Renal cortex interstitium (tissue), 15 donors: Measurements from ENCODE around the gene ZNF282. TPM values are rescaled to one million over a fixed set of nuclear protein-coding genes. Genes with fewer than 3 reads are reported as not detected.
A peak's percentile ranks its signal among the peaks of the same experiment; 100 is the strongest.

ENCODE experiments used
- DNase-seq, 11 donors: peaks; one replicate each; pipeline ENCODE4 v3.0.0-alpha.2; 2013; ENCODE audit warnings: low read depth in 9 of 11, low spot score in 4 of 11; ENCODE audit errors: extremely low read depth in 1 of 11
- long read RNA-seq, 16 experiments: transcript quantifications; one replicate each; lab custom pipeline, GENCODE V29; 2026
- polyA plus RNA-seq, 3 donors: library from polyadenylated mRNA; unstranded; fragments of 120-200 nt; gene quantifications; one replicate each; pipeline ENCODE4 v1.2.1, GENCODE V29; 2013; ENCODE audit not compliant: insufficient read length in 3 of 3

The ZNF282 gene
- 10 to 100 TPM; 23.4 to 28.9 (median 27.2) TPM for polyA plus RNA-seq
- long read RNA-seq, donor 1, transcript ZNF282-204 (8 exons, 3,722 nt) = major isoform, 5 of 12 reads
- long read RNA-seq, donor 1, partial matches to known transcripts = 6 of 12 reads
- long read RNA-seq, donor 1, other reads (novel, unspliced or antisense) = 0 of 12 reads
- long read RNA-seq, donor 2, partial matches to known transcripts = 0 of 3 reads
- long read RNA-seq, donor 2, other reads (novel, unspliced or antisense) = 0 of 3 reads
- long read RNA-seq, donor 3, partial matches to known transcripts = 0 of 5 reads
- long read RNA-seq, donor 3, other reads (novel, unspliced or antisense) = 0 of 5 reads
- long read RNA-seq, donor 4, partial matches to known transcripts = 0 of 1 reads
- long read RNA-seq, donor 4, other reads (novel, unspliced or antisense) = 0 of 1 reads
- long read RNA-seq, donor 5 = 0 reads
- long read RNA-seq, donor 6, partial matches to known transcripts = 0 of 2 reads
- long read RNA-seq, donor 6, other reads (novel, unspliced or antisense) = 0 of 2 reads
- long read RNA-seq, donor 7, transcript ZNF282-204 (8 exons, 3,722 nt) = major isoform, 9 of 17 reads
- long read RNA-seq, donor 7, partial matches to known transcripts = 7 of 17 reads
- long read RNA-seq, donor 7, other reads (novel, unspliced or antisense) = 0 of 17 reads
- long read RNA-seq, donor 8 = 0 reads
- long read RNA-seq, donor 9, partial matches to known transcripts = 0 of 4 reads
- long read RNA-seq, donor 9, other reads (novel, unspliced or antisense) = 0 of 4 reads
- long read RNA-seq, donor 10, partial matches to known transcripts = 0 of 4 reads
- long read RNA-seq, donor 10, other reads (novel, unspliced or antisense) = 0 of 4 reads
- long read RNA-seq, donor 11, partial matches to known transcripts = 0 of 2 reads
- long read RNA-seq, donor 11, other reads (novel, unspliced or antisense) = 0 of 2 reads
- long read RNA-seq, donor 12, partial matches to known transcripts = 0 of 4 reads
- long read RNA-seq, donor 12, other reads (novel, unspliced or antisense) = 0 of 4 reads
- long read RNA-seq, donor 13 = 0 reads
- long read RNA-seq, donor 14, transcript ZNF282-204 (8 exons, 3,722 nt) = major isoform, 6 of 7 reads
- long read RNA-seq, donor 14, partial matches to known transcripts = 0 of 7 reads
- long read RNA-seq, donor 14, other reads (novel, unspliced or antisense) = 0 of 7 reads
- long read RNA-seq, donor 15, partial matches to known transcripts = 0 of 3 reads
- long read RNA-seq, donor 15, other reads (novel, unspliced or antisense) = 0 of 3 reads
- long read RNA-seq, donor 16, transcript ZNF282-204 (8 exons, 3,722 nt) = major isoform, 10 of 19 reads
- long read RNA-seq, donor 16, partial matches to known transcripts = 5 of 19 reads
- long read RNA-seq, donor 16, other reads (novel, unspliced or antisense) = 0 of 19 reads

DNA sequence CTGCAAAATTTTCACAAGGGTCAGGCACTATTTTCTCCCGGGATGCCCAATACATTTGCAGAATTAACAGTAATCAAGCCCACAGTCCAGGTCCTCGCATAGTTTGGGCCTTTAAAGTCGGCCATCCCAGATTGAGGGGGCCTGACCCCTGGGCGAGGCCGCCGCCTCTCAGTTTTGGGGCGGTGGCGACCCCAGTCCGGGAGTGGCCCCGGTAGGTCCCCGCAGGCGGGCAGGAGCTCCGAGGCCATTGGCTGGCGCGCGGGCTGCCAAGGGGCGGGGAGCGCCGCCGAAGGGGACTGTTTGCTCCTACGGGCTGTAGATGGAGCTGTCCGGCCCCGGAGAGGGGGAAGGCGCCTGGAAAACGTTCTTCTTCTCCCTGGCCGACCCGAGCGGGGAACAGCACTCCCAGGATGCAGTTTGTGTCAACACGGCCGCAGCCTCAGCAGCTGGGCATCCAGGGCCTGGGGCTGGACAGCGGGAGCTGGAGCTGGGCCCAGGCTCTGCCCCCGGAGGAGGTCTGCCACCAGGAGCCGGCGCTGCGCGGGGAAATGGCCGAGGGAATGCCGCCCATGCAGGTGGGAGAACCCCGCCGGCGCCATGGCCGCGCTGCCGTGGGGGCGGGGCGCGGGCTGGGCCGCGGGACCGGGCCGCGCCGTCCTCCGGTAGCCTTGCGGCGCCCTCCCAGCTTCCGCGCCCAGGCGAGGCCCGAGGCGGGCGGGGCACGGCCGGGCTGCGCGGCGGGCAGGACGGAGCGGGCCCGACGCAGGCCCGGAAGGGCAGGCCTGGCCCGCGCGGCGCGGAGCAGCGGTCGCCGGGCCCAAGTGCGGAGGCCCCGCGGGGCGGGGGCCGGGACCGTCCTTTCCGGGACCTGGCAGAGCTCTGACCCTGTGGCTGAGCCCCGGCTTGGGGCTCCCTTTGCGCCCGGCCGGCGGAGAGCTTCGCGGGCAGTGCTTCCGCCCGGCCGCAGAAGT, at the start of gene ZNF282:
Gene ZNF282, plus strand, starts transcription at position 367 of the 971 bp plus-strand sequence. Its CDS starts 44 bp downstream, at position 411.
- peak; percentile 67 to 89 (median 82) for DNase-seq

GRCh38 chr7:149147072-149147751, 48.1 kb upstream of the ZNF282 start, which contains the start of gene ZNF398:
Gene ZNF398 (plus strand): TSS chr7:149147453. CDS start chr7:149147743, 290 bp downstream.
- DNase-seq = peak in 8 of 11 donors; percentile 57 to 82 (median 74)

- peak in 2 of 11 donors; percentile 35 to 36 for DNase-seq
Observed at GRCh38 chr7:149147752-149148653, 47.3 kb upstream of the ZNF282 start.

DNA sequence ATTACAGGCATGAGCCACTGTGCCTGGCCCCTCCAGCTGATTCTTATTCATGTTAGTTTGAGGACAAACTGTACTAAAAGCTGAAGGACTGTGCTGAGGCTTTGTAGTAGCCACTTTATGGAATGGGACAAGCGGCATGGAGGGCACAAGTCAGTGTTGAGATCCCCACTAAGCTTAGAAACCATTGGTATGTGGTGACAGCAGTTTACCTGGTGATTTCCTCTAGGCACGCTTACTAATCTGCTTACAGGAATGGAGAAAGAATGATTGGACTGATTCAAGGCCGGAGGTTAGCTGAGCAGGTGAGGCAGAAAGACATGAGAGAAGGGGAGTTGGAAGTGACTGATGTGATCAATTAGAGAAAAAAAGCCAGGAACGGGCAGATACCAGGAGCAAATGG, 44.4 kb upstream of the ZNF282 start:
- DNase-seq = no peak

DNA sequence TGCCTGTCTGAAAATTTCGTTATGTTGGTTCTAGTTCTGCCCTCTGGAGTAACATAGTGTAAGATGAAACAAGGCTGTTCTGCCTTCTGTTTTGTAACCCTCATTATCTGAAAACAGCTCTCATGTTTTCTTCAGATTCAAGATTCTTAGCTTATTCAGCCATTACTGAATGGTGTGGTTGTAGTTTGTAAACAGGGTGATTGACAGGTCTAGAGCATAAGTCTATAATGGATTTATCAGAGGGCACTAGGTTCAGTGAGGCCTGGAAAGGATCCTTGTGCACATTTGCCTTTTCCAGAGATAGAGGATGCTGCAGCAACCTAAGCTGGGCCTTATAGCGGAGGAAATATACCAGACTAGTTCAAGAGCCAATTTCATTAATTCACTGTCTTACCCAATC, 42.0 kb upstream of the ZNF282 start:
- no peak for DNase-seq

GRCh38 chr7:149154056-149154455, 41.3 kb upstream of the ZNF282 start:
- DNase-seq = no peak

DNA sequence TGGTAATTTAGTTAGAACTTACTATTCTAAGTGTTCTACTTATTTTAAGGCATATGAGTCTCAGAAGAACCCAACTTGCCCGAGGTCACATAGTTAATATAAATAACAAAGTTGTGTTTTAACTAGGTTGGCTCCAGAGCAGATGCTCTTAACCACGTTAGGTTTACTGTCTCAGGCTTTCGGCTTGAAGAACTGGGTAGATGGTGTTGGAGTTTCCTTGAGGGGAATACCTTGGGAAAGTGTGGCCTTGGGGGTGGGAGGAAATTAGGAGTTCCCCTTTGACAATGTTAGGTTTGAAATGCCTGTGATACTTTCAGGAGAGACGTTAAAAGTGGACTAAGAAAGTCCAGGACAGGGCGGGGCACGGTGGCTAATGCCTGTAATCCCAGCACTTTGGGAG, 38.4 kb upstream of the ZNF282 start:
- no peak for DNase-seq

DNA sequence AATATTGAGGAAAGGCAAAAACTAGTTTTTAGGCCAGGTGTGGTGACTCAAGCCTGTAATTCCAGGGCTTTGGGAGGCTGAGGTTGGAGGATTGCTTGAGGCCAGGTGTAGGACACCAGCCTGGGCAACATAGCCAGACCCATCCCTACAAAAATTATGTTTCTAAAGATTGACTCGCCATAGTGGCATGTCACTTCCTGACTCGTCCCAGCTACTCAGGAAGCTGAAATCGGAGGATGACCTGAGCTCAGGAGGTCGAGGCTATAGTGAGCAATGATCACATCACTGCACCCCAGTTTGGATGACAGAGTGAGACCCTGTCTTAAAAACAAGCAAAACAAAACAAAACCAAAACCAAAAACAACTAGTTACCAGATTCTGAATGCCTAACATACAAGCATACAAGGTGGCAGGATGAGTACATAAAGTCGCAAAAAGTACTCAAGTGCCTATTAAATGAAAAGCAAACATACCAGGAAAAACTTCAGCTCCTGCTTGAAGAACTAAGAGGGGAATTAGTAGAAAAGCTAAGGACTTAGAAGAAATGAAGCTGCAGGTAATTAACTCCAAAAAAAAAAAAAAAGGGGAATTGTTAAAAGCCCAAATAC, 34.0 kb upstream of the ZNF282 start:
- no peak for DNase-seq

DNA sequence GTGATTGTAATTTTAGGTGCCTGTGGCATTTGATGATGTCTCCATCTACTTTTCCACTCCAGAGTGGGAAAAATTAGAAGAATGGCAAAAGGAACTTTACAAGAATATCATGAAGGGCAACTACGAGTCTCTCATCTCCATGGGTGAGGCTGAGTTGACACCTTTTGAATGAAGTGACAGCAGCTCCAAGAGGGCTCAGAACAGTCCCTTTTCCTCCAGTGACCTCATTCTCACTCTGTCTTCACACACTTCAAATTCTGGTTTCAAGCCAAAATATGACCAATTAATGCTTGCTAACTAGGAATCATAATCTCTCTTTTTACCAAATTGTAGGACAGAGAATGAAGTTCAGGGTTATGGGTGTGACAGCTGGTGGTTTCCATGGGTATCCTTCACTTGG, 29.2 kb upstream of the ZNF282 start:
- no peak for DNase-seq

DNA sequence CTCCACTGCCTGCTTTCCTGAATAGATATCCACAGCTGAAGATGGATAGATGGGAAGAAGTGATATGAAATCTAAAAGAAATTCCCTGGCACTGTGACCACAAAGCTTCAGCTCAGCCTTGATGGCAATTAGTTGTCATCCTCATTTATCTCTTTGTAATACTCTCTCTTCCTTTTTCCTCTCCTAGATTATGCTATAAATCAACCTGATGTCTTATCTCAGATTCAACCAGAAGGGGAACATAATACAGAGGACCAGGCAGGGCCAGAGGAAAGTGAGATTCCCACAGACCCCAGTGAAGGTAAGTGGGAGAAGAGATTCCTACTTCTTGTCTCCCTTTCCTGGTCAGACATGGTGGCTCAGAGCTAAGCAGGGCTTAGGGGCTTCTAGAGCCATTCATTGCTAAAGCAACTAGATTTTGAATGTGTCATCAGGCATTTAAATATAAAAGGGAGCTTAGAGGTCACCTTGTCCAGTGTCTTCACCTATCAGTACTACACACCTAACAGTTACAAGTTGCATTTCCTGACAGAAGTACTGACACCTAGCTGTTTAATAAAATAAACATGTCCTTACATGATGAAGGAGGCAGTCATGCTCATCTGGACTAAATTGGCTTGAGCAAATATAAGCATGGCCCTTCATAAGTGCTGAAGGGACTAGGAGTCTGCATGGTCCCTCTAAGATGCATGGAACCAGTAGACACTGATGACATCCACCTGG, 28.6 kb upstream of the ZNF282 start:
- DNase-seq = no peak

DNA sequence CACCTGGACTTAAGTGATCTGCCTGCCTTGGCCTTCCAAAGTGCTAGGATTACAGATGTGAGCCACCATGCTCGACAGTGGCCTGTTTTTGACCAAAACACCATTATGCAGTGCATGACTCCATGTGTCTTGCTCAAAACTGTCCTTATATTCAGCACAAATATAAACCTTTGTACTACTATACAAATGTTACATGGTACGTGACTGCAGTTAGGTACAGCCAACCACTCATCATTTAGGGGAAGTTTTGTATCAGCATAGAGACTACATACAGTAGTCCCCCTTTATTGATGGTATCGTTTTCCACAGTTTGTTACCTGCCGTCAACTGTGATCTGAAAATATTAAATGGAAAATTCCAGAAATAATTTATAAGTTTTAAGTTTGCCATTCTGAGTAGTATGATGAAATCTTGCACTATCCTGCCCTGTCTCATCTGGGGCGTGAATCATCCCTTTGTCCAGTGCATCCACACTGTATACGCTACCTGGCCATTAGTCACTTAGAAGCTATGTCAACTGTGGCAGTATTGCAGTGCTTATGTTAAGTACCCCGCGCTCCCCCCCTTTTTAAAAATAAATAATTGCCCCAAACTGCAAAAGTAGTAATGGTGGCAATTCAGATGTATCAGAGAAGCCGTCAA, 23.3 kb upstream of the ZNF282 start:
- DNase-seq = no peak

DNA sequence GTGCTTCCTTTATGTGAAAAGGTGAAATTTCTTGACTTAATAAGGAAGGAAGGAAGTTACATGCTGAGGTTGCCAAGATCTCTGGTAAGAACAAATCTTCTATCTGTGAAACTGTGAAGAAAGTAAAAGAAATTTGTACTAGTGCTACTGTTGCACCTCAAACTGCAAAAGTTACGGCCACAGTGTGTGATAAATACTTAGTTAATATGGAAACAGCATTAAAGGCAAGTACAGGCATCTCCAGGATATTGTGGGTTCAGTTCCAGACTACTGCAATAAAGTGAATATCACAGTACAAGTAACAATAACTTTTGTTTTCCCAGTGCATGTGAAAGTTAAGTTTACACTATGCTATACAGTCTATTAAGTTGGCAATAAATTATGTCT, 22.8 kb upstream of the ZNF282 start:
- no peak for DNase-seq

GRCh38 chr7:149175150-149175549, 20.2 kb upstream of the ZNF282 start:
- no peak for DNase-seq

- no peak for DNase-seq
Observed at GRCh38 chr7:149179241-149179640, 16.1 kb upstream of the ZNF282 start.
